Measurements from ENCODE around the gene PRKCE. TPM values are rescaled to one million over a fixed set of nuclear protein-coding genes. Genes with fewer than 3 reads are reported as not detected.

The PRKCE gene
- total RNA-seq, 2 donors from 2014 or later = 5.8 to 18.1 TPM

DNA sequence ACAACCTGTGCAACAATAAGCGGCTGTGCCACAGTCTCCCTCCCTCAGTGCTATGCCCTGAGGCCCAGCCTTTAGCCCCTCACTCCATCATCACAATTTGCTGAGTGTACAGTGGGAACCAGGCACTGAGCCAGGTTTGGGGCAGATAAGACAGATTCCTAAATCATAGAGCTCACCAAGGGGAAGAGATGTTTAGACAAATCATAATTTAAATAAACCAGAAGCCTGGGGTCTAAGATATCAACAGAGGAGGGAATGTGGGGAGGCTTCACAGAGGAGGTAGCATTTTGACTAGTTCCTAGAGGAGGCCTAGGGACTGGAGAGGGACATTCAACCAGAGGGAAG, 506.5 kb downstream of the PRKCE start:
- TF ChIP-seq, protein P1, sequence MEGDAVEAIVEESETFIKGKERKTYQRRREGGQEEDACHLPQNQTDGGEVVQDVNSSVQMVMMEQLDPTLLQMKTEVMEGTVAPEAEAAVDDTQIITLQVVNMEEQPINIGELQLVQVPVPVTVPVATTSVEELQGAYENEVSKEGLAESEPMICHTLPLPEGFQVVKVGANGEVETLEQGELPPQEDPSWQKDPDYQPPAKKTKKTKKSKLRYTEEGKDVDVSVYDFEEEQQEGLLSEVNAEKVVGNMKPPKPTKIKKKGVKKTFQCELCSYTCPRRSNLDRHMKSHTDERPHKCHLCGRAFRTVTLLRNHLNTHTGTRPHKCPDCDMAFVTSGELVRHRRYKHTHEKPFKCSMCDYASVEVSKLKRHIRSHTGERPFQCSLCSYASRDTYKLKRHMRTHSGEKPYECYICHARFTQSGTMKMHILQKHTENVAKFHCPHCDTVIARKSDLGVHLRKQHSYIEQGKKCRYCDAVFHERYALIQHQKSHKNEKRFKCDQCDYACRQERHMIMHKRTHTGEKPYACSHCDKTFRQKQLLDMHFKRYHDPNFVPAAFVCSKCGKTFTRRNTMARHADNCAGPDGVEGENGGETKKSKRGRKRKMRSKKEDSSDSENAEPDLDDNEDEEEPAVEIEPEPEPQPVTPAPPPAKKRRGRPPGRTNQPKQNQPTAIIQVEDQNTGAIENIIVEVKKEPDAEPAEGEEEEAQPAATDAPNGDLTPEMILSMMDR (IDR thresholded peaks at IDR 0.05) = no peak
- DNase-seq (ENCODE audit: low spot score) (no peak), ATAC-seq (ENCODE audit: insufficient number of reproducible peaks, low FRiP score, low read depth) (no peak)
- Histone ChIP-seq H3K27ac (peak overlapping the region; percentile 27 to 58), H3K4me3 (no peak overlapping the region), H3K9me3 (no peaks in the 10 kb centered on the region), H3K4me1 (ENCODE audit: control insufficient read depth in 1 of 2, low read depth in 2 of 2) (peaks cover 23 to 49% of the 10 kb centered on the region in 2 donors), H3K36me3 (no peaks in the 10 kb centered on the region), H3K27me3 (replicated peaks; ENCODE audit: insufficient read depth) (no peaks in the 10 kb centered on the region)

GRCh38 chr2:46158661-46159060, 507.2 kb downstream of the PRKCE start:
- H3K9me3 ChIP-seq = no peaks in the 10 kb centered on the region
- no peak for DNase-seq (ENCODE audit: low spot score)
- no peak overlapping the region for H3K4me3 ChIP-seq
- no peak overlapping the region for H3K27ac ChIP-seq
- ATAC-seq (ENCODE audit: insufficient number of reproducible peaks, low FRiP score, low read depth) = no peak
- H3K4me1 ChIP-seq (ENCODE audit: control insufficient read depth in 1 of 2, low read depth in 2 of 2) = peaks cover 26 to 54% of the 10 kb centered on the region in 2 donors
- H3K27me3 ChIP-seq (replicated peaks; ENCODE audit: insufficient read depth) = no peaks in the 10 kb centered on the region
- H3K36me3 ChIP-seq = no peaks in the 10 kb centered on the region
- TF ChIP-seq, protein P1 (IDR thresholded peaks at IDR 0.05) = no peak

- H3K4me3 ChIP-seq = no peak overlapping the region
- peaks cover 38 to 64% of the 10 kb centered on the region in 2 donors for H3K4me1 ChIP-seq (ENCODE audit: control insufficient read depth in 1 of 2, low read depth in 2 of 2)
- H3K27ac ChIP-seq = no peak overlapping the region
- ATAC-seq (ENCODE audit: insufficient number of reproducible peaks, low FRiP score, low read depth) (no peak), DNase-seq (ENCODE audit: low spot score) (no peak)
- H3K36me3 ChIP-seq = no peaks in the 10 kb centered on the region
- H3K9me3 ChIP-seq = no peaks in the 10 kb centered on the region
- H3K27me3 ChIP-seq (replicated peaks; ENCODE audit: insufficient read depth) = no peaks in the 10 kb centered on the region
- TF ChIP-seq, protein P1 (IDR thresholded peaks at IDR 0.05) = no peak
These were observed 508.9 kb downstream of the PRKCE start for GRCh38 chr2:46160326-46160725.

- H3K27me3 ChIP-seq (replicated peaks; ENCODE audit: insufficient read depth) = no peaks in the 10 kb centered on the region
- TF ChIP-seq, protein P1 (IDR thresholded peaks at IDR 0.05) = no peak
- no peak overlapping the region for H3K4me3 ChIP-seq
- H3K36me3 ChIP-seq = no peaks in the 10 kb centered on the region
- peaks cover 38 to 66% of the 10 kb centered on the region in 2 donors for H3K4me1 ChIP-seq (ENCODE audit: control insufficient read depth in 1 of 2, low read depth in 2 of 2)
- no peak for DNase-seq (ENCODE audit: low spot score)
- no peak for ATAC-seq (ENCODE audit: insufficient number of reproducible peaks, low FRiP score, low read depth)
- peak overlapping the region; percentile 71 to 72 for H3K27ac ChIP-seq
- H3K9me3 ChIP-seq = no peaks in the 10 kb centered on the region
These were observed 509.8 kb downstream of the PRKCE start for GRCh38 chr2:46161315-46161714.

DNA sequence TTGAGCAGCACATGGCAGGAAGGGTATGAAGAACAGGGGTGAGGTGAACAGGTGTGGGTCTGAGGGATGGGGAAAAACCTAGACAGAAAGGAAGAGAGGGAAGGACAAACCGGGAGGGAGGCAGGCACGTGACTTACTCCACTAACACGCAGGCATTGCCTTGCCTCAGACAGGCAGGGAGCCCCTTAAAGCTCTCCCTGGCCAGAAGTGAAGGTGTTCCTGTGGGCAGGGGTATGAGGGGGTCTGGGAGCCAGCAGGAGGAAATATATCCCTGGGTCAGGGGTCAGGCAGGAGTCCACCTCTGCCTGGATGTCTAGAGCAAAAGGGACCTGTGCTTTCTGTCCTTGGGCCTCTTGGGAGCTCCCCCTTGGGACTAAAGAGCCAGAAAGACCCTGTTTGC, 510.4 kb downstream of the PRKCE start:
- DNase-seq (ENCODE audit: low spot score) = no peak
- ATAC-seq (ENCODE audit: insufficient number of reproducible peaks, low FRiP score, low read depth) = no peak

More for the DNA sequence above, 510.4 kb downstream of the PRKCE start:
- H3K27ac ChIP-seq = peak overlapping the region; percentile 71 to 72
- no peaks in the 10 kb centered on the region for H3K36me3 ChIP-seq
- H3K9me3 ChIP-seq = no peaks in the 10 kb centered on the region
- H3K27me3 ChIP-seq (replicated peaks; ENCODE audit: insufficient read depth) = no peaks in the 10 kb centered on the region
- TF ChIP-seq, protein P1 (IDR thresholded peaks at IDR 0.05) = no peak
- peaks cover 36 to 60% of the 10 kb centered on the region in 2 donors for H3K4me1 ChIP-seq (ENCODE audit: control insufficient read depth in 1 of 2, low read depth in 2 of 2)
- H3K4me3 ChIP-seq = no peak overlapping the region
